Ascending aorta (tissue), 2 donors: ENCODE measurements around the gene CRB2. TPM values are rescaled to one million over a fixed set of nuclear protein-coding genes. Genes with fewer than 3 reads are reported as not detected.

Experiments
- DNase-seq, 2 donors: peaks; one replicate each; pipeline ENCODE4 v3.0.0-alpha.2; 2019; ENCODE audit warnings: low spot score in 2 of 2
- H3K27ac ChIP-seq, 2 donors: fragments of 200-600 bp; sonication (generic); one replicate each; pipeline ENCODE4 v1.5.1; 2016 to 2017; ENCODE audit warnings: mild to moderate bottlenecking in 1 of 2
- H3K27me3 ChIP-seq: fragments of 200-600 bp; sonication (generic); one replicate; pipeline ENCODE4 v1.5.1; 2017
- H3K36me3 ChIP-seq, 2 donors: fragments of 200-600 bp; sonication (generic); one replicate each; pipeline ENCODE4 v1.5.1; 2016
- H3K4me1 ChIP-seq, 2 donors: fragments of 200-600 bp; sonication (generic); one replicate each; pipeline ENCODE4 v1.5.1; 2016 to 2017; ENCODE audit warnings: mild to moderate bottlenecking in 1 of 2
- H3K4me3 ChIP-seq, 2 donors: fragments of 200-600 bp; sonication (generic); one replicate each; pipeline ENCODE4 v1.5.1; 2016 to 2017; ENCODE audit warnings: mild to moderate bottlenecking in 1 of 2
- H3K9me3 ChIP-seq, 2 donors: fragments of 200-600 bp; sonication (generic); one replicate each; pipeline ENCODE4 v1.5.1; 2016
- intact Hi-C: fragments of 100-400 bp; cut with DNase I; formaldehyde crosslinking; loops from one replicate; pipeline ENCODE4 v1.15.1; 2023
- total RNA-seq: library from RNA; depleted of rRNA; stranded (reverse); fragments of >200 nt; gene quantifications from one replicate; pipeline ENCODE4 v1.1.0, GENCODE V29; 2016
- TF ChIP-seq, protein P1 (sequence below), 3 experiments: fragments of 200-600 bp in 2 of 3; fragments of 450-650 bp in 1 of 3; sonication (generic) in 2 of 3; IDR thresholded peaks; one replicate each; pipeline ENCODE4 v1.5.1; 2016 to 2019; ENCODE audit warnings: antibody characterized with exemption in 3 of 3, mild to moderate bottlenecking in 1 of 3, moderate library complexity in 1 of 3

CRB2 gene
- total RNA-seq, 1 donor from 2014 or later: not detected

DNA sequence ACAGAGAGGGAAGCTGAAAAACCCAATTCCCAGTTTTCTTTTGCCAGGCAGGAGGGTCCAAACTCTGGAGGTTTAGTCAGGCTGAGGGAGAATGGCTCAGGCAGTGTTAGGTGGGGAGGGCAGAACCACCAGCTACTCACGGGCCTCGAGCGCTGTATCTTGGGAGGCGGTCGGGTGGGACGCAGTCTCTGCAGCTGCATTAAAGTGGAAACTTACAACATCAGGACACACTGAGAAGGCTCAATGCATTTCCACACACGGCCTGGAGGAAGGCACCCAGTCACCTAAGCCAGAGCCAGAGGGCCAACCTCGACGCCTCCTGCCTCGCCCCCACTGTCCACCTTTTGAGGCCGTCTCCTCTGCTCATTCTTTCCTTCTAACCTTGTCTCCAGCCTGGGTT, 55.6 kb downstream of the CRB2 start:
- H3K9me3 ChIP-seq: no peaks in the 10 kb centered on the region
- H3K27me3 ChIP-seq: no peaks in the 10 kb centered on the region
- no peak for DNase-seq
- no peak overlapping the region for H3K4me3 ChIP-seq
- H3K4me1 ChIP-seq: no peaks in the 10 kb centered on the region
- TF ChIP-seq, protein P1, sequence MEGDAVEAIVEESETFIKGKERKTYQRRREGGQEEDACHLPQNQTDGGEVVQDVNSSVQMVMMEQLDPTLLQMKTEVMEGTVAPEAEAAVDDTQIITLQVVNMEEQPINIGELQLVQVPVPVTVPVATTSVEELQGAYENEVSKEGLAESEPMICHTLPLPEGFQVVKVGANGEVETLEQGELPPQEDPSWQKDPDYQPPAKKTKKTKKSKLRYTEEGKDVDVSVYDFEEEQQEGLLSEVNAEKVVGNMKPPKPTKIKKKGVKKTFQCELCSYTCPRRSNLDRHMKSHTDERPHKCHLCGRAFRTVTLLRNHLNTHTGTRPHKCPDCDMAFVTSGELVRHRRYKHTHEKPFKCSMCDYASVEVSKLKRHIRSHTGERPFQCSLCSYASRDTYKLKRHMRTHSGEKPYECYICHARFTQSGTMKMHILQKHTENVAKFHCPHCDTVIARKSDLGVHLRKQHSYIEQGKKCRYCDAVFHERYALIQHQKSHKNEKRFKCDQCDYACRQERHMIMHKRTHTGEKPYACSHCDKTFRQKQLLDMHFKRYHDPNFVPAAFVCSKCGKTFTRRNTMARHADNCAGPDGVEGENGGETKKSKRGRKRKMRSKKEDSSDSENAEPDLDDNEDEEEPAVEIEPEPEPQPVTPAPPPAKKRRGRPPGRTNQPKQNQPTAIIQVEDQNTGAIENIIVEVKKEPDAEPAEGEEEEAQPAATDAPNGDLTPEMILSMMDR (IDR thresholded peaks at IDR 0.05): no peak
- no peaks in the 10 kb centered on the region for H3K36me3 ChIP-seq
- H3K27ac ChIP-seq: no peak overlapping the region
- intact Hi-C loops: no loop called here

DNA sequence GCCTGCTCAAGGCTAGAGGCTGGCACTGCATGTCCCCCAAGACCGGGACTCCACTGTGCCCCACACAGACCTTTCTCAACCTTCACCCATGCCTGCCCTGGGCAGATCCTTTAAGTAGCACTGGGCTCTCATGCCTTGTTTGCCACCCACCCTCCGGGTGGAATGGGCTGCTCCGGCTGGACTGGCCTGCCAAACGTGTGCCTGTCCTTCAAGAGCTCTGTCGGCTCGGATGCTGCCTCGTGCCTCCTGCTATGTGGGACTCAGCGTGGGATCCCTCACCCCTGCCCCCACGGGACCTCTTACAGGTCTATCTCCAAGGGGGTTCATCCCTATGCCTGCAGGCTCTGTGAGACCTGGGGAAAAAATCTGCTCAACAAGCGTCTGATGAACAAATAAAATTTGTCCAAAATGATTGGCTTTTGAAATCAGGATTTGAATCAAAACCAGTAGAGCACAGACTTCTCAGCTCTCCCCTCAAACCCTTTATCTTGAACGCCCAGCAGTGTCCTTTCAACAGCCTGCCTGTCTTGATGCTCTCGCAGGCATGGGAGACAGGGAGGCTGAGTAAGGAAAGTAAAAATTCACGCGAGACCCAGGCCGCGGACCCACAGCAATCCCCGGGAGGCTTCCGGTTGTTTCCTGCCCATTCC, 56.3 kb downstream of the CRB2 start:
- Histone ChIP-seq H3K27ac (no peak overlapping the region), H3K4me3 (no peak overlapping the region), H3K36me3 (no peaks in the 10 kb centered on the region), H3K4me1 (no peaks in the 10 kb centered on the region), H3K27me3 (no peaks in the 10 kb centered on the region), H3K9me3 (no peaks in the 10 kb centered on the region)
- DNase-seq: no peak
- intact Hi-C loops: no loop called here
- TF ChIP-seq, protein P1 (IDR thresholded peaks at IDR 0.05): no peak

DNA sequence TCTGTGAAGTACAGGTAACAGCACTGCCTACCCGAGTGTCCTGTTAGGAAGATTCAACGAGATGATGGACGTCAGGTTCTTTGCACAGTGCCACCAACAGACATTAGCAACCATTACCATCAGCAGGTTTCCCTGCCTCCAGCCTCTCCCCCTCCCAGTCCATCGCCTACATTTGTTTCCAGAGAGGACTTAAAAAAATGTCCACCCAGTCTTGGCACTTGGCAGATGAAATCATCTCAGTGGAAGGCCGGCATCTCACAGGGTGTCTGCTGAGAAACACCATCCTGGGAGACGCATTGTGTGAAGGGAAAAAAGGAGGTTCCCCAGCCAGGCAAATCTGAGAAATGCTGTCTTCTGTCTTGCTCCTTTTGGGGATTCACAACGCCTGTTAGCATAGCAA, 58.2 kb downstream of the CRB2 start:
- H3K9me3 ChIP-seq: no peaks in the 10 kb centered on the region
- H3K4me1 ChIP-seq: no peaks in the 10 kb centered on the region
- intact Hi-C loops: no loop called here
- TF ChIP-seq, protein P1 (IDR thresholded peaks at IDR 0.05): no peak
- H3K27ac ChIP-seq: no peak overlapping the region
- peaks cover under 1 to 2% of the 10 kb centered on the region in 2 donors for H3K36me3 ChIP-seq
- H3K27me3 ChIP-seq: no peaks in the 10 kb centered on the region
- no peak for DNase-seq
- H3K4me3 ChIP-seq: no peak overlapping the region

DNA sequence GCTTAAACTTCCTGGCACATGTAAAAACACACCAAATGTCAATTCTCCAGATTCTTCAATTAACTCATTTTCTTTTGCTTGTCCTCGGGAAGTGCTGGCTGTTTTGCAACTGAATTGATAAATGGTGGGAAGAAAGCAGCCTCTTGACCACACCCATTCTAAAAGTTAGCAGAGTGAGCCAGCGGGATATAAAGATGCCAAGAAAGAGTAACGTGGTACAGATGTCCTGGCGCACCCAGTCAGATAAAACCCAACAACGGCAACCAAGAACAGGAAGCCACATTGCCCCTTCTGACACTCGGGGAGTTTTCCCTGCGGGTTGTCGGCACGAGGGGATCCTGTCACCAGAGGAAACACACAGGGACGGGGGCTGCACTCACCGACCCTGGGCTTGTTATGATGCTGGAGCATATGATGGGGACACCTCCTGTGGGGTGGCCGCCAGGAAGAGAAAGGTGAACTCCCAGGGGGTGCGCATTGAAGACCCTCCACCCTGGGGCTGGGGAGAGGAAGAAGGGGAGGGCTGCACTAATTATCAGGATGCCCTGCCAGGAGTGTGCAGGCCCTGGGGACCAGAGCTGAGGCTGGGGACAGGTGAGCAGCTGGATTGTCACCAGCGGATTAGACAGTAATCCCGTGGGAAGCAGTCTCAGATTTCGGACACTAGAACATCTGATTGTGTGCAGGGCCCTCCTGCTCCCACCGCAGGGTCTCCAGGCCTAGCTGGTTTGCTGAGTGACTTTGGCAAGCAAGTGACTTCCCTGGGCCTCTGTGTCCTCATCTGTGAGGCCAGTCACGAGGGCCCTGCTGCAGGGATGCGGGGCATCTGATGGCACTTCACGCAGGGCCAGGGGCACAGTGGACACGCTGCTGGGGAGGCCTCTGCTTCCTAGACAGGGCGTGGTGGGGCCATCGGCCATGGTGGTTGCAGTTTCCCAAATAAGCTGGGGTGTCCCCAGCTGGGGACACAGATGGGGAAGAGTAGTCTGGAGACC, 59.2 kb downstream of the CRB2 start:
- no peaks in the 10 kb centered on the region for H3K27me3 ChIP-seq
- H3K4me1 ChIP-seq: no peaks in the 10 kb centered on the region
- TF ChIP-seq, protein P1 (IDR thresholded peaks at IDR 0.05): no peak
- intact Hi-C loops: no loop called here
- peaks cover 9 to 11% of the 10 kb centered on the region in 2 donors for H3K36me3 ChIP-seq
- H3K4me3 ChIP-seq: no peak overlapping the region
- no peaks in the 10 kb centered on the region for H3K9me3 ChIP-seq
- no peak overlapping the region for H3K27ac ChIP-seq
- no peak for DNase-seq

DNA sequence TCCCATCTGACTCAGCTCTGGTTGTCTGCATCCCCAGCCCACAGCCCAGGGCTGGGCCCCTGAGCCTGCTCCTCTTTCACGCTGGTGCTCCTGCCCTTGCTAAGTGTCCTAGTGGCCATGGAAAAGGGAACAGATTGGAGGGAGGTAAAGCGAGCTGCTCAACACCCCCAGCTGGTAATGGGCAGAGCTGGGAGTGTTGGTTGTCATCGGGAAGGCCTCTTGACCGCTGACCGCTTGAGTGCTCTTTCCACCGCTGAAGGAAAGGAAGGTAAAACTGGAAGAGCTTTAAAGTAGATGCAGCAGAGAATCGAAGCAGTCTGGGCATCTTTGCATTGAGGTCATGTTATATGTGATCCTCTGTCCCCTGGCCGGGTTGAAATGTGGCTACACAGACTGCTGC, 60.2 kb downstream of the CRB2 start:
- no peaks in the 10 kb centered on the region for H3K27me3 ChIP-seq
- DNase-seq: no peak

More for the DNA sequence above, 60.2 kb downstream of the CRB2 start:
- Histone ChIP-seq H3K4me1 (no peaks in the 10 kb centered on the region), H3K9me3 (no peaks in the 10 kb centered on the region), H3K4me3 (no peak overlapping the region), H3K36me3 (peaks cover 11 to 16% of the 10 kb centered on the region in 2 donors), H3K27ac (no peak overlapping the region)
- TF ChIP-seq, protein P1 (IDR thresholded peaks at IDR 0.05): no peak
- intact Hi-C loops: no loop called here
